ENCODE results near the gene PCCA.
A peak's percentile ranks its signal among the peaks of the same experiment; 100 is the strongest.
"Not testable (repeated sequence)": the region's sequence is repeated elsewhere in the genome, so short reads cannot be mapped to it uniquely, and the experiment has no call there.

Gene PCCA

DNA sequence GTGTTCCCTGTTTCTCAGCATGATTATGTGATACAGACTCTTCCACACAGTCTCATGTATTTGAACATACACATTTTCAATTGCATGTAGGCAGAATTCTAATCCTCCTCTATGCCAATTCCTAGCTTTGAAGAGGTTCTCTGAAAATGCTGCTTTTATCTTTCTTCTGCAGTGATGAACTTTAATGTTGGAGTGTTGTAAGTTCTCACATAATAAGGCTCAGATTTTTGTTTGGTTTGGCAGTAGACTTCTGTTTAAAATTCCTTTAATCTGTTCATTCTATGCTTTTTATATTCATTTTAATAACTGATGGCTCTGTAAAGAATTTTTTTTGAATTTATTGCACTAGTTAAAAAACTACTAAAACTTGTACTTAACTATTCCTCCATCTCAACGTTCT is 273.9 kb downstream of the PCCA start:
- no peak for DNase-seq (ENCODE audit: low read depth)

DNA sequence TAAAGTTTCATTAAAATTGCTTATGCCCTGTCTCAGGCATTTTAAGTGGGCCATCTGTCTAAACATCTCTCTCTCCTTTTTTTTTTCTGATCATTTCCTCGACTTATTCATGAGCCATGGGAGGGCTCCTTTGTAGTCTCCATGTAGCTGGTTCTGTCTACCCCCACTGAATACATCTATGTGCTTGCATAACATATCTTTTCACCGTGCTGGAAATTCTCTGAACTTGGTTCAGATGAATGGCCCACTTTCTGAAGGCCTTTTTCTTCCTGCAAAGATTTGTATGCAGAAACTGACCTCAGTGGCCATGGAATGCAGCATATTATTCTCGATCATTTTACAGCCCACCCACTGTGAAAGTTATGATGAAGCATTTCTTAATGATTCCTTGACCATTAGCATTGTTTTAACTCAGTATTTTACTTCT is 274.4 kb downstream of the PCCA start:
- DNase-seq (ENCODE audit: low read depth) = no peak

GRCh38 chr13:100363874-100364273 is 275.0 kb downstream of the PCCA start:
- no peak for DNase-seq (ENCODE audit: low read depth)

DNA sequence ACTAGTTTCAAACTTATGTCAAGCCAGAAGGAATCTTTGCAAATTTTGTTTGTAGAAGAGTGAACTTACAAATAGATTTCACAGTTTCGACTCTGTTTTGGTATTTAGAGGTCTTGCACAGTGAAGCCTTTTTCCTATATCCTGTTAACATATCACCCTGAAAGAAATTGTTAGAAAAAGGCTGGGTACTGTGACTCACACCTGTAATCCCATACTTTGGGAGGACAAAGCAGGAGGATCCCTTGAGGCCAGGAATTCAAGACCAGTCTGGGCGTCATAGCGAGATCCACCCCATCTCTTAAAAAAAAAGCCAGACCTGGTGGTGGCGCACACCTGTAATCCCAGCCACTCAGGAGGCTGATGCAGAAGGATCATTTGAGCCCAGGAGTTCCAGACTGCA is 275.7 kb downstream of the PCCA start:
- DNase-seq (ENCODE audit: low read depth) = no peak

GRCh38 chr13:100365680-100366079 is 276.8 kb downstream of the PCCA start:
- DNase-seq (ENCODE audit: low read depth) = no peak

- no peak for DNase-seq (ENCODE audit: low read depth)
Observed at GRCh38 chr13:100378533-100378932, 289.6 kb downstream of the PCCA start.

DNA sequence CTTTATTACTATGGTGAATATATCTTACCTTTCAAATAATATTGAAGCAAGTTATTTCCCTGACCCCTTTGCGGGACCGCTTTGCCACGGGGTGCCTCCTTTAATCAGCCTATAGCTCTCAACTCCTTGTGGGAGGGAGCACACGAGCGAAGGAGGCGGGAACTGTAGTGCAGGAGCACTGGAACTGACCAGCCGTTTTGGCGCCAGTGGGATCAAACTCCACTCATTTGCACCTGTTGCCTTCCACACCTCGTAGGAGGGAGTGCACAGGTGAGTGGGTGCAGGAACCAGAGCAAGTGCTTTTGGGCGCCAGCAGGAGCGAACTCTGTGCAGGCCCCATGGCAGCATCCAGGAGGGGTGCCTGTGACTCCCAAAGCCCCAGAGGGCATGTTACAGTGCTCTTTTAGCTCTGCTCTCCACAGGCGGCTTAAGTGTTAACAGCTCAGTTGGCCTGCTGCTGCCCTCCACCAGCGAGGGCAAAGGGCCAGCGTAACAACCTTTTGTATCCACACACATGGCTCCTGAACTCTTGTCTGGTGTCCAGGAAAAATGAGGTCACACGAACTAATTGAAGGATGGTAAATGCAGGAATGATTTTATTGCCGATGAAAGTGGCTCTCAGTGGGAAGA is 292.8 kb downstream of the PCCA start:
- DNase-seq (ENCODE audit: low read depth) = no peak

- no peak for DNase-seq (ENCODE audit: low read depth)
Observed at GRCh38 chr13:100382785-100383184, 293.9 kb downstream of the PCCA start.

DNA sequence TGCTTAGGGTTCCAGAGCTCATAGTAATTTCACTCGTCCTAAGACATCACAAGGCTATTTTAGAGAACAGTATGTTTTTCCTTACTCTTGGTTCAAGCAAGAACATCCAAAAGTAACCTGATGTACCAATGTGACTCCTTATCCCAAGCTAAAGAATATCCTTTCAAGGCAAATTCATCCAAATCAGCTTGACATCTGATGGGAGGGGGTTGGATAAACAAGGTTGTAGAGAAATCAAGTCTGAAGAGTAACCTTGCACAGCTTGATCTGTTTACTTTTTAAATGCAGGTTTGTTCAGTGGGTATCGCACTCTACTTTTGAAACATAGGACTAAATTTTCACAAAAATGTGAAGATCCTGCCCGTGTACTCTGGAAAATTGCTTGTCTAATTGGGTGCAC is 298.5 kb downstream of the PCCA start:
- no peak for DNase-seq (ENCODE audit: low read depth)

- not testable (repeated sequence) for DNase-seq (ENCODE audit: low read depth)
Observed at GRCh38 chr13:100388150-100388549, 299.3 kb downstream of the PCCA start.

DNA sequence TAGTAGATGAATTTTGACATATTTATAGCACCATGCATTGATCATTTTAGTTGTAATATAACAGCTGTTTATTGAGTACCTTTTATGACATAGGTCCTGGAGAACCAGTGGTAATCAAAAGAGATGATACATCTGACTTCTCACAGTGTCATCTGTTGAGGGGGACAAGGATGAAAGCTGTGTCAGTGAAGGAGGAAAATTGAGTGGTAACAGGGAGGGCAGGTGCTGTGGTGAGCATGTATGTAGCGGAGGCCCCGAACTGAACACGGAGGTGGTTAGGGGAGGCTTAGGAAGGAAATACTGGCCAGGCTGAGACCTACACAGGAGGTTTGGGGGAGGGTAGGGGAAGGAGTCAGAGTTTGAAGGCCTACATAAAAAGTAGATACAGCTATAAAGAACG is 300.0 kb downstream of the PCCA start:
- no peak for DNase-seq (ENCODE audit: low read depth)

- DNase-seq (ENCODE audit: low read depth) = no peak
Observed at GRCh38 chr13:100389617-100390016, 300.7 kb downstream of the PCCA start.

- peak; percentile 4 for DNase-seq (ENCODE audit: low read depth)
Observed at GRCh38 chr13:100392709-100393630, 304.1 kb downstream of the PCCA start.

- DNase-seq (ENCODE audit: low read depth) = no peak
Observed at GRCh38 chr13:100394005-100394695, 305.3 kb downstream of the PCCA start.

DNA sequence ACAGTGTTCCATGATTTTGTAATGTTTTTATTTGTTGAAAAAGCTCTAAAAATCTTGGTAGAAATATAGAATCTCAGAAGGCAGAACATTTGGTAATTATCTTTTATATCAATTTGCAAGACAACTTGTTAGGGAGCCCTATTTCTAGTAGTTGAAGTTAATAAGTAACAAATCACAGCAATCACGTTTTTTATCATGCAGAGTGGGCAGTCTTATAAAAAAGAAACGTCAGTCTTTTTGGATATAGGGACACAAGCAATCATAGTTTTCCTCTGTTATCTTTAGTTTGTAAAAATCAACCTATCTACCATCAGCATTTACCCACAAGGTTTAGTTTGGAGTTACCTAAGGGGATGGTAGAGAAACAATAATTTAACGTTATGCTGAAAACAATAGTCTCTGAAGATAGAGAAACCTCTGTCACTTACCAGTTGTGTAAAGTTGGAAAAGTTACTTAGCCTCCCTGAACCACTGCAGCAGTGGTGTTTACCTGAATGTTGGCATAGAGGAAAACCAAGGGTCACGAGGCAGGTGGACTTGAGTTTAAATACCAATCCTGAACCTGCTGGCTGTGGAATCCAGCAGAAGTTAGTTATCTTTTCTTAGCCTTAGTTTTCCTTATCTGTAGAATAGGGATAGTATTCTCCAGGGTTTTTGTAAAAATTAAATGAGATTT is 306.9 kb downstream of the PCCA start:
- DNase-seq (ENCODE audit: low read depth) = no peak

- DNase-seq (ENCODE audit: low read depth) = no peak
Observed at GRCh38 chr13:100396776-100397175, 307.9 kb downstream of the PCCA start.

- no peak for DNase-seq (ENCODE audit: low read depth)
Observed at GRCh38 chr13:100397627-100398026, 308.7 kb downstream of the PCCA start.

DNA sequence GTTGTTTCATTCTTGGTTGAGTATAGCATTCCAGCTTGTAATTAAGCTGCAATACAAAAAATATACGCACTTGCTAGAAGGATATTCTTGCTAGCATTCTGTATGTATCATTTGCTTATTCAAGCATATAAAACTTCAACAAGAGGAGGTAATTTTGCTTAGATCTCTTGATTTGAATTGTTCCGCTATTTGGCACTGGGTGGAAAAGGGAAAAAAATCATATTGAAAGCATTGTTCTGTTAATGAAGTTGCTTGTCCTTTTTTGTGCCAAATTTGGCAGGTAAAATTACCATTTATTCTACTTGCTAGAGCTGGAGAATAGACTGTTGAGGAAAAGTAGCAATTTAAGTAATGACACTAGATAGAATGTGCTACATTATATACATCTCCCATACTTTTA is 309.5 kb downstream of the PCCA start:
- no peak for DNase-seq (ENCODE audit: low read depth)

GRCh38 chr13:100399455-100399854 is 310.6 kb downstream of the PCCA start:
- DNase-seq (ENCODE audit: low read depth) = no peak

GRCh38 chr13:100403675-100404074 is 314.8 kb downstream of the PCCA start:
- no peak for DNase-seq (ENCODE audit: low read depth)

DNA sequence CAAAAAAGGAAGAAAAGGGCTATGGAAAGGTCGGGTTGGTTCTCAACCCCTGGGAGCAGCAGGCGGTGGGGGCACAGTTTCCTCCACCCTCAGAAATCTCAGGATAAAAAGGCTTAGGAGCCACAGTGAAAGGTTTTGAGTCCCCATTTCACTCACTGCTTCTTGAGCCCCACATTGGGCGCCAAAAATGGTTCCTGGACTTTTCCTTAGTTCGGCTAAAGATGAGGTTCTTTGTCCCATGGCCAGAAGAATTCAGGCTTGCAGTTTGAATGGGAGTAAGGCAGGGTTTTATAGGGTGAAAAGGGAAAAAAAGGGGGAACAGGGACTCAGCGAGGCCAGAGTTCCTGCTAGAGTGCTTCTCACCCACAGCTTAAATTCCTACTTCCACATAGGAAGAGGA is 320.2 kb downstream of the PCCA start:
- DNase-seq (ENCODE audit: low read depth) = no peak

DNA sequence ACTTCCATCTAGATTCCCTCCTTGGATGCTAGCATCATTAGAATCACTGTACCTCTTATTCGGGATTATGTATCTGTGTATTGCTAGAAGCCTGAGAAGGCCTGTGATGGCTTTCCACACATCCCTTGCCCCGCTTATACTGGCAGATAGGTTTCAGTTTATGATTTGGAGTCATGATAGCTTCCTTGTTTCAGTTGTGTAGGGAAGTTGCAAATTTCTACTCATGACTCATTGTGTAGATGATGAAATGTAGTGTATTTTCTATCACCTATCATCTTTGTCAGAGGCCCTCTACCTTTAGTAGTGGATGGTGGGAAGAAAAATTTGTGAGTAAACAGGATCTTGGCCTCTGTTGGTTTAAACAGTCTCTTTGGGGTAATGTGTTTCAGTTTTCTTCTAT is 334.5 kb downstream of the PCCA start:
- DNase-seq (ENCODE audit: low read depth) = no peak
